Measurements from ENCODE around the gene RPS27. TPM values are rescaled to one million over a fixed set of nuclear protein-coding genes. Genes with fewer than 3 reads are reported as not detected.

RPS27 gene
- total and polyA plus RNA-seq, 2 of the 13 experiments (the other 11 are each of a cell fraction or from before 2014, with no cell fraction given): 3,737 to 9,964 TPM

DNA sequence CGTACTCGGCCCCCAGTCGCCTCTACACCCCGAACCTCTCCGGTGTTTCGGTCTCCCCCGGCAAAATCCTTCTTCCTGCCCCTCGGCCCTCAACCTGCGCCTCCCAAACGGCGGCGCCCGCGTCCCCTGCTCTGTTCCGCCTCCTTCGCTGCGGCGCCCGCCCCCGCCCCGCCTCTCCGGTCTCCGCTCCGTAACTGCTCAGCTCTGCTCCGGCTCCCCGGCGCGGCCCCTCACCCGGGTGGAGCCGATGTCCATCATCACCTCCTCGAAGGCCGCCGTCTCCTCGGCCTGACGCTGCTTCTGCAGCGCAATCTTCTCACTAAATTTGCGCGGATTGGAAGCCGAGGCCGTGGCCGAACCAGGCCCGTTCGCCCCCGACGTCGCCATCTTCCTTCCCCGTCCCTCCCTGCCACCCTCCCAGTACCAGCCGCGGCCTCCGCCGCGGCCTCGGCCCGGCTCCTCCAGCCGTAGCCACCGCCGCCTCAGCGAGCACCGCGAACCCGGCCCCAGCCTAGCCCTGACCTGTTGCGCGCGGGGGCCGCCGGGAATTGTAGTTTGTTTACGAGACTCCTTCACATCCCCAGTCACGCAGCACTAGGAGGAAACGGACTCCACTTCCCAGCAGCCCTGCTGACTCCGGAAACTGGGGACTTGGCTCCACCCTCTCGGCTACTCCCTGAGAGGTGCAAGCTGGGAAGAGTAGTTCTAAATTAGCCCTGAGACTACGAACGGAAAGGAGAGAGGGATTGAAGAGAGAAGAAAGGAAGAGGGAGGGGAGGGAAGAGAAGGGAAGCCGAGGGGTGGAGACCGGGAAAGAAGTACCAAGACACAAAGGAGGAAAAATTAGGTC is 32.2 kb upstream of the RPS27 start, which contains the start of gene CRTC2 (continued):
- TF ChIP-seq ZNF513 (CRISPR knock-in tag; conservative IDR thresholded peaks at IDR 0.05) (0 out of 2 replicates have a peak, but pooled peaks have one; percentile 37), CENPBD1 (CRISPR knock-in tag; IDR thresholded peaks at IDR 0.05; ENCODE audit: borderline replicate concordance, low read depth) (no peak), ZNF639 (CRISPR knock-in tag; conservative IDR thresholded peaks at IDR 0.05) (0 out of 2 replicates have a peak, but pooled peaks have one; percentile 53), PAX8 (CRISPR knock-in tag; IDR thresholded peaks at IDR 0.05; ENCODE audit: borderline replicate concordance) (0 out of 2 replicates have a peak, but pooled peaks have one; percentile 36), RARG (CRISPR knock-in tag; IDR thresholded peaks at IDR 0.05; ENCODE audit: low read depth) (no peak), ZNF350 (CRISPR knock-in tag; IDR thresholded peaks at IDR 0.05; ENCODE audit: borderline replicate concordance, low read depth) (0 out of 2 replicates have a peak, but pooled peaks have one; percentile 41), ZFP36L2 (CRISPR knock-in tag; IDR thresholded peaks at IDR 0.05) (no peak), ZNF432 (CRISPR knock-in tag; IDR thresholded peaks at IDR 0.05; ENCODE audit: borderline replicate concordance) (no peak), KDM1A (CRISPR knock-in tag; IDR thresholded peaks at IDR 0.05) (no peak), ZSCAN9 (CRISPR knock-in tag; IDR thresholded peaks at IDR 0.05; ENCODE audit: borderline replicate concordance) (no peak), CENPT (CRISPR knock-in tag; IDR thresholded peaks at IDR 0.05; ENCODE audit: low read depth) (no peak), ZBTB25 (CRISPR knock-in tag; IDR thresholded peaks at IDR 0.05) (peak; percentile 70; the same call in 1 of the 2 replicates), PHF21A (CRISPR knock-in tag; IDR thresholded peaks at IDR 0.05) (no peak), BRD4 (CRISPR knock-in tag; IDR thresholded peaks at IDR 0.05) (peak; percentile 90; the same call in 1 of the 2 replicates), ZNF607 (CRISPR knock-in tag; IDR thresholded peaks at IDR 0.05; ENCODE audit: borderline replicate concordance) (no peak; the same call in none of the 2 replicates), ZNF251 (CRISPR knock-in tag; IDR thresholded peaks at IDR 0.05) (no peak), ZNF503 (CRISPR knock-in tag; IDR thresholded peaks at IDR 0.05) (peak; percentile 84; the same call in 1 of the 2 replicates), ATF6 (CRISPR knock-in tag; conservative IDR thresholded peaks at IDR 0.05) (no peak)
- TF ChIP-seq, protein P1, sequence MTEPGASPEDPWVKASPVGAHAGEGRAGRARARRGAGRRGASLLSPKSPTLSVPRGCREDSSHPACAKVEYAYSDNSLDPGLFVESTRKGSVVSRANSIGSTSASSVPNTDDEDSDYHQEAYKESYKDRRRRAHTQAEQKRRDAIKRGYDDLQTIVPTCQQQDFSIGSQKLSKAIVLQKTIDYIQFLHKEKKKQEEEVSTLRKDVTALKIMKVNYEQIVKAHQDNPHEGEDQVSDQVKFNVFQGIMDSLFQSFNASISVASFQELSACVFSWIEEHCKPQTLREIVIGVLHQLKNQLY (CRISPR knock-in tag; IDR thresholded peaks at IDR 0.05): no peak
